K562 (cell line): ENCODE results near the gene BMP6. TPM values are rescaled to one million over a fixed set of nuclear protein-coding genes. Genes with fewer than 3 reads are reported as not detected.

ENCODE experiments used
- ATAC-seq: fragments of 200-7000 bp; cut with Tn5 transposase; 3 replicates; pipeline ENCODE4 v1.9.1; 2020; ENCODE audit warnings: moderate library complexity
- BruUV-seq: library from RNA; stranded (reverse); fragments of 400-500 nt; replicated peaks from 2 replicates; lab custom pipeline; 2021; lab: Mats Ljungman, UMichigan
- CTCF ChIA-PET: fragments of 300-600 bp; formaldehyde crosslinking; extraction: SDS; loops from one replicate; lab custom pipeline; 2021; ENCODE audit warnings: low intra/inter-chr PET ratio; lab: Yijun Ruan, JAX
- POLR2A ChIA-PET: fragments of 300-600, 350-650 bp; sonication (Branson Sonifier 250); formaldehyde crosslinking; extraction: SDS; loops from one replicate; lab custom pipeline; 2021; ENCODE audit warnings: antibody characterized with exemption, inconsistent platforms; lab: Yijun Ruan, JAX
- DNase-seq, 4 experiments: peaks; one replicate each; pipeline versions ENCODE4 v3.0.0 to v3.0.0-alpha.2; 2011 to 2018; ENCODE audit warnings: low spot score in 3 of 4, mixed read lengths in 3 of 4; ENCODE audit errors: extremely low read depth in 1 of 4
- FAIRE-seq: peaks from 2 replicates; lab custom pipeline; 2011; peaks lifted over from hg19 to GRCh38; lab: Jason Lieb, UNC
- H2AFZ ChIP-seq: 2 replicates; pipeline ENCODE4 v1.6.0; 2011; ENCODE audit warnings: low read depth, low read length, control low read depth, inconsistent platforms
- H3K27ac ChIP-seq: fragments of 200-600 bp; 3 replicates; pipeline ENCODE4 v1.8.0; 2011; ENCODE audit warnings: low read depth, mild to moderate bottlenecking, control low read depth, inconsistent platforms, low read length, moderate library complexity, mixed read lengths; ENCODE audit errors: extremely low read depth
- H3K27me3 ChIP-seq, 2 experiments: fragments of 300-600 bp in 1 of 2; 2 replicates in 1 of 2; 3 replicates in 1 of 2; pipeline versions ENCODE4 v1.6.0 to v1.8.0; 2011; ENCODE audit warnings: inconsistent platforms in 2 of 2, low read length in 2 of 2, mild to moderate bottlenecking in 1 of 2, mixed read lengths in 1 of 2, moderate library complexity in 1 of 2; ENCODE audit not compliant: control insufficient read depth in 2 of 2, insufficient read depth in 2 of 2
- H3K36me3 ChIP-seq: fragments of 300-600 bp; 3 replicates; pipeline ENCODE4 v1.8.0; 2011; ENCODE audit warnings: mild to moderate bottlenecking, low read length, inconsistent platforms; ENCODE audit not compliant: control insufficient read depth, insufficient read depth
- H3K4me1 ChIP-seq, 2 experiments: fragments of 200-600 bp in 1 of 2; replicated peaks in 1 of 2; 2 replicates in 1 of 2; 3 replicates in 1 of 2; pipeline versions ENCODE4 v1.5.1 to v1.8.0; 2011; ENCODE audit warnings: inconsistent platforms in 2 of 2, low read length in 2 of 2, mild to moderate bottlenecking in 1 of 2, mixed read lengths in 1 of 2, moderate library complexity in 1 of 2; ENCODE audit not compliant: control insufficient read depth in 2 of 2, insufficient read depth in 2 of 2
- H3K4me2 ChIP-seq: 2 replicates; pipeline ENCODE4 v1.6.1; 2011; ENCODE audit warnings: low read length, control low read depth, inconsistent platforms, mixed read lengths; ENCODE audit not compliant: insufficient read depth
- H3K4me3 ChIP-seq: fragments of 200-600 bp; sonication (generic), shearing (Covaris generic); 2 replicates; pipeline ENCODE4 v1.5.1; 2016; ENCODE audit warnings: control low read depth, inconsistent platforms
- H3K79me2 ChIP-seq: fragments of 200-600 bp; 3 replicates; pipeline ENCODE4 v1.8.0; 2011; ENCODE audit warnings: low read length, inconsistent platforms; ENCODE audit not compliant: control insufficient read depth, insufficient read depth
- H3K9ac ChIP-seq, 2 experiments: 2 replicates each; pipeline versions ENCODE4 v1.6.0 to v1.6.1; 2011; ENCODE audit warnings: low read depth in 2 of 2, low read length in 2 of 2, control low read depth in 1 of 2, inconsistent platforms in 1 of 2, mild to moderate bottlenecking in 1 of 2, mixed read lengths in 1 of 2; ENCODE audit not compliant: insufficient read depth in 1 of 2
- H3K9me1 ChIP-seq: one replicate; pipeline ENCODE4 v1.6.0; 2011; ENCODE audit warnings: inconsistent platforms, mild to moderate bottlenecking, low read length, moderate library complexity; ENCODE audit not compliant: control insufficient read depth, insufficient read depth
- H3K9me3 ChIP-seq: replicated peaks from 2 replicates; pipeline ENCODE4 v1.5.1; 2011; ENCODE audit warnings: low read depth, low read length, inconsistent platforms; ENCODE audit not compliant: control insufficient read depth, insufficient read depth
- H4K20me1 ChIP-seq: replicated peaks from 2 replicates; pipeline ENCODE4 v1.6.1; 2011; ENCODE audit warnings: low read length, inconsistent platforms, mixed read lengths; ENCODE audit not compliant: control insufficient read depth, insufficient read depth
- FOXK2 ChIP-seq, 2 experiments: fragments of 450-650 bp; IDR thresholded peaks in 1 of 2; conservative IDR thresholded peaks in 1 of 2; 2 replicates each; pipeline ENCODE4 v1.6.1; 2016; ENCODE audit warnings: low read depth in 2 of 2, mild to moderate bottlenecking in 1 of 2
- MBD2 ChIP-seq: sonication (generic); IDR thresholded peaks from 2 replicates; pipeline ENCODE4 v1.6.1; 2016; ENCODE audit warnings: low read depth, borderline replicate concordance
- MXI1 ChIP-seq: IDR thresholded peaks from 2 replicates; pipeline ENCODE4 v1.6.1; 2011; ENCODE audit warnings: low read depth, mild to moderate bottlenecking, improper control_type of control experiment, low read length
- RUNX1 ChIP-seq: sonication (generic); IDR thresholded peaks from 2 replicates; pipeline ENCODE4 v1.6.1; 2016; ENCODE audit warnings: antibody characterized with exemption, low read depth
- TEAD2 ChIP-seq: fragments of 450-650 bp; IDR thresholded peaks from 2 replicates; pipeline ENCODE4 v1.6.1; 2016; ENCODE audit warnings: missing genetic modification characterization, control low read depth, missing compliant biosample characterization
- XRCC5 ChIP-seq: fragments of 200-400 bp; formaldehyde crosslinking; IDR thresholded peaks from 2 replicates; pipeline ENCODE4 v1.6.1; 2017; ENCODE audit warnings: low read depth, mild to moderate bottlenecking, low read length
- in situ Hi-C: fragments of 300-500 bp; cut with MboI; formaldehyde crosslinking; loops from 4 replicates; pipeline ENCODE4 v1.15.0; 2018; ENCODE audit warnings: inconsistent platforms, mixed read lengths
- intact Hi-C: fragments of 100-400 bp; cut with micrococcal nuclease; formaldehyde crosslinking; loops from 2 replicates; pipeline ENCODE4 v1.14.2; 2022
- polyA plus RNA-seq, 8 experiments: library from polyadenylated mRNA; depleted of rRNA in 4 of 8; stranded (reverse) in 5 of 8; unstranded in 3 of 8; fragments of >200 nt; fragmentation: Nextera tagmentation in 2 of 8; fragmentation: Illumina TruSeq in 1 of 8; extraction: Ambion mirVana in 2 of 8; extraction: Trizol in 1 of 8; gene quantifications; 2 replicates each; pipeline versions ENCODE4 v1.2.1 to v1.2.3, GENCODE V29; 2011 to 2014; ENCODE audit warnings: inconsistent platforms in 1 of 8, missing spikeins in 1 of 8
- total RNA-seq, 7 experiments: library from RNA; depleted of rRNA in 6 of 7; stranded (reverse); fragments of >200 nt in 6 of 7; fragmentation: Illumina TruSeq in 2 of 7; extraction: Trizol in 2 of 7; gene quantifications; 2 replicates each; pipeline versions ENCODE4 v1.2.1 to v1.2.3, GENCODE V29; 2011 to 2021; ENCODE audit warnings: low replicate concordance in 1 of 7
- TF ChIP-seq, protein P1 (sequence below), 2 experiments: fragments of 450-650 bp; IDR thresholded peaks; 2 replicates each; pipeline ENCODE4 v1.6.1; 2018; ENCODE audit warnings: mild to moderate bottlenecking in 2 of 2, low read depth in 1 of 2; ENCODE audit not compliant: partially characterized antibody in 2 of 2

The BMP6 gene
- total and polyA plus RNA-seq, 9 of the 15 experiments (the other 6 are each of a cell fraction or from before 2014, with no cell fraction given) = 0.01 to 0.13 (median 0.06) TPM; not detected in 3

- Histone ChIP-seq H2AFZ (no peak overlapping the region), H3K27me3 (peaks cover 2 to 18% of the 10 kb centered on the region in 2 experiments; a peak in 3 of 5 replicates), H3K9me3 (no peaks in the 10 kb centered on the region), H4K20me1 (no peaks in the 10 kb centered on the region), H3K4me2 (no peak overlapping the region), H3K9ac (no peak overlapping the region), H3K79me2 (no peaks in the 10 kb centered on the region), H3K27ac (no peak overlapping the region), H3K9me1 (no peaks in the 10 kb centered on the region), H3K4me3 (no peak overlapping the region), H3K36me3 (no peaks in the 10 kb centered on the region), H3K4me1 (peaks cover 0 to 4% of the 10 kb centered on the region in 2 experiments; a peak in 2 of 5 replicates)
- ATAC-seq = no peak
- no TSS peak for BruUV-seq
- no peak for DNase-seq
- intact Hi-C loops = no loop called here
- ChIA-PET POLR2A (interaction anchor here (1.7 kb wide), 1 partner anchor 48 kb away, joined by 3 read pairs; no protein-coding TSS in a partner anchor), CTCF (no interaction called here)
- no peak for FAIRE-seq
- TF ChIP-seq FOXK2 (conservative IDR thresholded peaks at IDR 0.05 in 1 of 2, IDR thresholded peaks at IDR 0.05 in 1 of 2; ENCODE audit: low read depth in 2 of 2) = no peak
- TF ChIP-seq XRCC5 = no peak
- TF ChIP-seq RUNX1 = no peak
- TF ChIP-seq MXI1 = no peak
- no peak for TF ChIP-seq MBD2
- TF ChIP-seq TEAD2 (tag) = no peak
- TF ChIP-seq, protein P1, sequence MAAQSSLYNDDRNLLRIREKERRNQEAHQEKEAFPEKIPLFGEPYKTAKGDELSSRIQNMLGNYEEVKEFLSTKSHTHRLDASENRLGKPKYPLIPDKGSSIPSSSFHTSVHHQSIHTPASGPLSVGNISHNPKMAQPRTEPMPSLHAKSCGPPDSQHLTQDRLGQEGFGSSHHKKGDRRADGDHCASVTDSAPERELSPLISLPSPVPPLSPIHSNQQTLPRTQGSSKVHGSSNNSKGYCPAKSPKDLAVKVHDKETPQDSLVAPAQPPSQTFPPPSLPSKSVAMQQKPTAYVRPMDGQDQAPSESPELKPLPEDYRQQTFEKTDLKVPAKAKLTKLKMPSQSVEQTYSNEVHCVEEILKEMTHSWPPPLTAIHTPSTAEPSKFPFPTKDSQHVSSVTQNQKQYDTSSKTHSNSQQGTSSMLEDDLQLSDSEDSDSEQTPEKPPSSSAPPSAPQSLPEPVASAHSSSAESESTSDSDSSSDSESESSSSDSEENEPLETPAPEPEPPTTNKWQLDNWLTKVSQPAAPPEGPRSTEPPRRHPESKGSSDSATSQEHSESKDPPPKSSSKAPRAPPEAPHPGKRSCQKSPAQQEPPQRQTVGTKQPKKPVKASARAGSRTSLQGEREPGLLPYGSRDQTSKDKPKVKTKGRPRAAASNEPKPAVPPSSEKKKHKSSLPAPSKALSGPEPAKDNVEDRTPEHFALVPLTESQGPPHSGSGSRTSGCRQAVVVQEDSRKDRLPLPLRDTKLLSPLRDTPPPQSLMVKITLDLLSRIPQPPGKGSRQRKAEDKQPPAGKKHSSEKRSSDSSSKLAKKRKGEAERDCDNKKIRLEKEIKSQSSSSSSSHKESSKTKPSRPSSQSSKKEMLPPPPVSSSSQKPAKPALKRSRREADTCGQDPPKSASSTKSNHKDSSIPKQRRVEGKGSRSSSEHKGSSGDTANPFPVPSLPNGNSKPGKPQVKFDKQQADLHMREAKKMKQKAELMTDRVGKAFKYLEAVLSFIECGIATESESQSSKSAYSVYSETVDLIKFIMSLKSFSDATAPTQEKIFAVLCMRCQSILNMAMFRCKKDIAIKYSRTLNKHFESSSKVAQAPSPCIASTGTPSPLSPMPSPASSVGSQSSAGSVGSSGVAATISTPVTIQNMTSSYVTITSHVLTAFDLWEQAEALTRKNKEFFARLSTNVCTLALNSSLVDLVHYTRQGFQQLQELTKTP (IDR thresholded peaks at IDR 0.05; ENCODE audit: low read depth in 1 of 2, partially characterized antibody in 2 of 2) = peak in 1 of 2 experiments; percentile 88
- in situ Hi-C loops = no loop called here
Measured at GRCh38 chr6:7851780-7852179, 125.9 kb downstream of the BMP6 start.
